Activated CD8-positive, alpha-beta memory T cell treated with anti-CD3 and anti-CD28 coated beads for 36 hours (primary cell): ENCODE results near the gene RNF182. TPM values are rescaled to one million over a fixed set of nuclear protein-coding genes. Genes with fewer than 3 reads are reported as not detected.
"Not testable (repeated sequence)": the region's sequence is repeated elsewhere in the genome, so short reads cannot be mapped to it uniquely, and the experiment has no call there.

Experiments
- CTCF ChIA-PET: fragments of 350-600 bp; sonication (Branson Sonifier 250); formaldehyde crosslinking; loops from one replicate; lab custom pipeline; 2021; ENCODE audit warnings: antibody characterized with exemption; lab: Charles Lee
- POLR2A ChIA-PET: fragments of 350-600 bp; sonication (Branson Sonifier 250); formaldehyde crosslinking; loops from one replicate; lab custom pipeline; 2021; ENCODE audit warnings: antibody characterized with exemption; lab: Charles Lee
- total RNA-seq, 2 experiments: library from RNA; stranded (reverse); gene quantifications; one replicate each; pipeline ENCODE4 v1.2.3, GENCODE V29; 2021

The RNF182 gene
- total RNA-seq, 2 experiments from 2014 or later = not detected

- CTCF ChIA-PET = no interaction called here
- POLR2A ChIA-PET = no interaction called here
These were observed 17.1 kb downstream of the RNF182 start for GRCh38 chr6:13941902-13942301.

- ChIA-PET CTCF (interaction anchor here (0.7 kb wide), 1 partner anchor 1380 kb away, joined by 3 read pairs; no protein-coding TSS in a partner anchor), POLR2A (no interaction called here)
These were observed 19.2 kb downstream of the RNF182 start for GRCh38 chr6:13943943-13944342.

GRCh38 chr6:13946506-13946905, 21.8 kb downstream of the RNF182 start:
- CTCF ChIA-PET = no interaction called here
- POLR2A ChIA-PET = no interaction called here

- CTCF ChIA-PET = no interaction called here
- POLR2A ChIA-PET = no interaction called here
These were observed 22.9 kb downstream of the RNF182 start for GRCh38 chr6:13947611-13948178.

GRCh38 chr6:13952101-13952500, 27.3 kb downstream of the RNF182 start:
- POLR2A ChIA-PET = no interaction called here
- CTCF ChIA-PET = no interaction called here

GRCh38 chr6:13953061-13953705, 28.4 kb downstream of the RNF182 start:
- ChIA-PET POLR2A (no interaction called here), CTCF (no interaction called here)

GRCh38 chr6:13965582-13966127, 40.9 kb downstream of the RNF182 start:
- ChIA-PET POLR2A (no interaction called here), CTCF (no interaction called here)

- CTCF ChIA-PET = no interaction called here
- POLR2A ChIA-PET = no interaction called here
These were observed 46.6 kb downstream of the RNF182 start for GRCh38 chr6:13971303-13971702.

GRCh38 chr6:13972602-13973001, 47.9 kb downstream of the RNF182 start:
- CTCF ChIA-PET = interaction anchor here (0.6 kb wide), 1 partner anchor 18 kb away, joined by 4 read pairs; no protein-coding TSS in a partner anchor
- POLR2A ChIA-PET = not testable (repeated sequence)

GRCh38 chr6:13973422-13973821, 48.7 kb downstream of the RNF182 start:
- POLR2A ChIA-PET, CTCF ChIA-PET: not testable (repeated sequence)

- POLR2A ChIA-PET = no interaction called here
These were observed 53.4 kb downstream of the RNF182 start for GRCh38 chr6:13978102-13978640.

GRCh38 chr6:13978787-13979186, 54.0 kb downstream of the RNF182 start:
- POLR2A ChIA-PET = no interaction called here
- CTCF ChIA-PET = no interaction called here

More at GRCh38 chr6:13978102-13978640, 53.4 kb downstream of the RNF182 start:
- CTCF ChIA-PET = no interaction called here

- POLR2A ChIA-PET = no interaction called here
- CTCF ChIA-PET = no interaction called here
These were observed 54.8 kb downstream of the RNF182 start for GRCh38 chr6:13979284-13980171.

- CTCF ChIA-PET = no interaction called here
These were observed 55.8 kb downstream of the RNF182 start for GRCh38 chr6:13980534-13980933.

GRCh38 chr6:13985663-13986325, 61.0 kb downstream of the RNF182 start:
- ChIA-PET CTCF (no interaction called here), POLR2A (no interaction called here)

More at GRCh38 chr6:13980534-13980933, 55.8 kb downstream of the RNF182 start:
- POLR2A ChIA-PET = no interaction called here

GRCh38 chr6:13986700-13987399, 62.1 kb downstream of the RNF182 start:
- ChIA-PET POLR2A (no interaction called here), CTCF (no interaction called here)

GRCh38 chr6:13987400-13987865, 62.7 kb downstream of the RNF182 start:
- ChIA-PET CTCF (no interaction called here), POLR2A (interaction anchor here (0.6 kb wide), 1 partner anchor 371 kb away, joined by 3 read pairs; no protein-coding TSS in a partner anchor)

GRCh38 chr6:13988049-13988738, 63.4 kb downstream of the RNF182 start:
- ChIA-PET CTCF (no interaction called here), POLR2A (no interaction called here)
